ENCODE results near the gene MED13L. TPM values are rescaled to one million over a fixed set of nuclear protein-coding genes. Genes with fewer than 3 reads are reported as not detected.
"Not testable (repeated sequence)": the region's sequence is repeated elsewhere in the genome, so short reads cannot be mapped to it uniquely, and the experiment has no call there.

The MED13L gene
- total RNA-seq, 2 experiments from 2014 or later = 25.7 to 40.1 TPM

- ChIA-PET CTCF (ENCODE audit: unreplicated experiment) (no interaction called here), POLR2A (interaction anchor here (0.7 kb wide), 2 partner anchors 28 to 88 kb away, joined by 7 to 8 read pairs; no protein-coding TSS in a partner anchor)
- no peaks in the 10 kb centered on the region for H3K79me2 ChIP-seq (ENCODE audit: insufficient read depth, low read depth, low read length)
- BruUV-seq (replicated peaks) = no TSS peak
- no peaks in the 10 kb centered on the region for H4K20me1 ChIP-seq (ENCODE audit: insufficient read depth, low read length)
- no peaks in the 10 kb centered on the region for H3K36me3 ChIP-seq (ENCODE audit: insufficient read depth, low read length)
- no peak overlapping the region for H3K27ac ChIP-seq (ENCODE audit: low read depth, low read length, poor library complexity, severe bottlenecking)
- no peak overlapping the region for H3K4me2 ChIP-seq (ENCODE audit: low read length)
- intact Hi-C loops (cut with micrococcal nuclease; ENCODE audit: unreplicated experiment) = no loop called here
- H3K4me1 ChIP-seq (ENCODE audit: insufficient read depth, low read length, poor library complexity, severe bottlenecking) = no peaks in the 10 kb centered on the region
- no peak for DNase-seq (ENCODE audit: low spot score)
- H3K9me3 ChIP-seq (ENCODE audit: low read length) = no peaks in the 10 kb centered on the region
- H3K4me3 ChIP-seq (ENCODE audit: low read depth, low read length, poor library complexity, severe bottlenecking) = no peak overlapping the region
- no peaks in the 10 kb centered on the region for H3K9me2 ChIP-seq (ENCODE audit: insufficient read depth, low read length)
- TF ChIP-seq EZH2phosphoT487 (IDR thresholded peaks at IDR 0.05; ENCODE audit: borderline replicate concordance, low read depth, low read length) (no peak), CTCF (conservative IDR thresholded peaks at IDR 0.05; ENCODE audit: low read length) (no peak)
- H2AFZ ChIP-seq (ENCODE audit: low read length) = no peak overlapping the region
Observed at GRCh38 chr12:116037941-116038837, 239.3 kb downstream of the MED13L start.

DNA sequence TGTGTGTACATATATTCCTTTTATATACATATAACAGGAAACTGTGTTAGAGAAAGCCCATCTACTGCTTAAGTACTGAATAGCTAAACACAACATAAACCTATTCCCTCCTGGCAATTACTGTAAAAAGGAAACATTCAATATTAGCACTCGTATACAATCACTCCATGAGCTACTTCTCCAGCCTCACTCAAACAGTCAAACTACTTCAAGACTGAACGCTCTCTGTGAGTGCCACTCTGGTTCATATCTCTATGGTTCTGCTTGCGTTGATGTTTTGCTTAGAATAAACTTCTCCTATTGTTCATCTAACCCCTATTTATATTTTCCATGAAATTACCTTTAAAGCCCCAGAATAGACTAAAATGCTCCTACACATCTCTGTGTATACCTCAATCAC lies 243.7 kb downstream of the MED13L start:
- Histone ChIP-seq H3K27ac (ENCODE audit: low read depth, low read length, poor library complexity, severe bottlenecking) (no peak overlapping the region), H3K79me2 (ENCODE audit: insufficient read depth, low read depth, low read length) (no peaks in the 10 kb centered on the region), H3K4me3 (ENCODE audit: low read depth, low read length, poor library complexity, severe bottlenecking) (no peak overlapping the region), H4K20me1 (ENCODE audit: insufficient read depth, low read length) (no peaks in the 10 kb centered on the region), H2AFZ (ENCODE audit: low read length) (no peak overlapping the region), H3K36me3 (ENCODE audit: insufficient read depth, low read length) (no peaks in the 10 kb centered on the region), H3K9me3 (ENCODE audit: low read length) (no peaks in the 10 kb centered on the region), H3K4me1 (ENCODE audit: insufficient read depth, low read length, poor library complexity, severe bottlenecking) (no peaks in the 10 kb centered on the region), H3K9me2 (ENCODE audit: insufficient read depth, low read length) (no peaks in the 10 kb centered on the region), H3K4me2 (ENCODE audit: low read length) (no peak overlapping the region)
- CTCF ChIA-PET (ENCODE audit: unreplicated experiment) = no interaction called here
- intact Hi-C loops (cut with micrococcal nuclease; ENCODE audit: unreplicated experiment) = no loop called here
- no peak for DNase-seq (ENCODE audit: low spot score)
- POLR2A ChIA-PET = interaction anchor here (0.6 kb wide), 1 partner anchor 1448 kb away, joined by 4 read pairs; no protein-coding TSS in a partner anchor
- TF ChIP-seq EZH2phosphoT487 (IDR thresholded peaks at IDR 0.05; ENCODE audit: borderline replicate concordance, low read depth, low read length) (no peak), CTCF (conservative IDR thresholded peaks at IDR 0.05; ENCODE audit: low read length) (no peak)
- no TSS peak for BruUV-seq (replicated peaks)

GRCh38 chr12:116031624-116032023 lies 245.9 kb downstream of the MED13L start:
- H3K9me2 ChIP-seq (ENCODE audit: insufficient read depth, low read length); DNase-seq (ENCODE audit: low spot score); intact Hi-C loops (cut with micrococcal nuclease; ENCODE audit: unreplicated experiment); H3K79me2 ChIP-seq (ENCODE audit: insufficient read depth, low read depth, low read length); H3K36me3 ChIP-seq (ENCODE audit: insufficient read depth, low read length); H3K4me3 ChIP-seq (ENCODE audit: low read depth, low read length, poor library complexity, severe bottlenecking); H3K4me2 ChIP-seq (ENCODE audit: low read length); H3K4me1 ChIP-seq (ENCODE audit: insufficient read depth, low read length, poor library complexity, severe bottlenecking); CTCF ChIA-PET (ENCODE audit: unreplicated experiment); H3K27ac ChIP-seq (ENCODE audit: low read depth, low read length, poor library complexity, severe bottlenecking); BruUV-seq (replicated peaks); H2AFZ ChIP-seq (ENCODE audit: low read length); POLR2A ChIA-PET; H4K20me1 ChIP-seq (ENCODE audit: insufficient read depth, low read length); H3K9me3 ChIP-seq (ENCODE audit: low read length): not testable (repeated sequence)

All from OCI-LY7 (cell line).